Ishikawa (cell line): ENCODE data around the gene IER5L.

Source experiments
- CEBPB ChIP-seq: IDR thresholded peaks from 2 replicates; pipeline ENCODE4 v1.6.1; 2012
- CREB1 ChIP-seq: IDR thresholded peaks from 2 replicates; pipeline ENCODE4 v1.6.1; 2012; ENCODE audit warnings: low read depth
- EGR1 ChIP-seq: IDR thresholded peaks from 2 replicates; pipeline ENCODE4 v1.6.1; 2012
- EP300 ChIP-seq: IDR thresholded peaks from 2 replicates; pipeline ENCODE4 v1.6.1; 2012; ENCODE audit warnings: borderline replicate concordance
- FOXM1 ChIP-seq: IDR thresholded peaks from 2 replicates; pipeline ENCODE4 v1.6.1; 2012; ENCODE audit warnings: low read depth, borderline replicate concordance
- NFIC ChIP-seq: IDR thresholded peaks from 2 replicates; pipeline ENCODE4 v1.6.1; 2012
- RAD21 ChIP-seq: IDR thresholded peaks from 2 replicates; pipeline ENCODE4 v1.6.1; 2012; ENCODE audit warnings: low read depth
- TAF1 ChIP-seq: IDR thresholded peaks from 2 replicates; pipeline ENCODE4 v1.6.1; 2012; ENCODE audit warnings: low read depth, mild to moderate bottlenecking
- TCF12 ChIP-seq: IDR thresholded peaks from 2 replicates; pipeline ENCODE4 v1.6.1; 2012; ENCODE audit warnings: low read depth
- TEAD4 ChIP-seq: IDR thresholded peaks from 2 replicates; pipeline ENCODE4 v1.6.1; 2012
- YY1 ChIP-seq: IDR thresholded peaks from 2 replicates; pipeline ENCODE4 v1.6.1; 2012; ENCODE audit warnings: low read depth
- ZBTB7A ChIP-seq: IDR thresholded peaks from 2 replicates; pipeline ENCODE4 v1.6.1; 2012; ENCODE audit warnings: low read depth
- TF ChIP-seq, protein P1 (sequence below): IDR thresholded peaks from 2 replicates; pipeline ENCODE4 v1.6.1; 2012
- TF ChIP-seq, protein P2 (sequence below): IDR thresholded peaks from 2 replicates; pipeline ENCODE4 v1.6.1; 2012
- TF ChIP-seq, protein P3 (sequence below): IDR thresholded peaks from 2 replicates; pipeline ENCODE4 v1.6.1; 2012; ENCODE audit warnings: low read depth, mild to moderate bottlenecking

Gene IER5L

GRCh38 chr9:129170229-129170628 lies 7.8 kb downstream of the IER5L start:
- TF ChIP-seq EP300 (no peak), TAF1 (no peak), CEBPB (no peak), TEAD4 (no peak), ZBTB7A (no peak), FOXM1 (no peak)
- TF ChIP-seq, protein P1, sequence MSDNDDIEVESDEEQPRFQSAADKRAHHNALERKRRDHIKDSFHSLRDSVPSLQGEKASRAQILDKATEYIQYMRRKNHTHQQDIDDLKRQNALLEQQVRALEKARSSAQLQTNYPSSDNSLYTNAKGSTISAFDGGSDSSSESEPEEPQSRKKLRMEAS = no peak
- TF ChIP-seq, protein P2, sequence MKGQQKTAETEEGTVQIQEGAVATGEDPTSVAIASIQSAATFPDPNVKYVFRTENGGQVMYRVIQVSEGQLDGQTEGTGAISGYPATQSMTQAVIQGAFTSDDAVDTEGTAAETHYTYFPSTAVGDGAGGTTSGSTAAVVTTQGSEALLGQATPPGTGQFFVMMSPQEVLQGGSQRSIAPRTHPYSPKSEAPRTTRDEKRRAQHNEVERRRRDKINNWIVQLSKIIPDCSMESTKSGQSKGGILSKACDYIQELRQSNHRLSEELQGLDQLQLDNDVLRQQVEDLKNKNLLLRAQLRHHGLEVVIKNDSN = no peak

DNA sequence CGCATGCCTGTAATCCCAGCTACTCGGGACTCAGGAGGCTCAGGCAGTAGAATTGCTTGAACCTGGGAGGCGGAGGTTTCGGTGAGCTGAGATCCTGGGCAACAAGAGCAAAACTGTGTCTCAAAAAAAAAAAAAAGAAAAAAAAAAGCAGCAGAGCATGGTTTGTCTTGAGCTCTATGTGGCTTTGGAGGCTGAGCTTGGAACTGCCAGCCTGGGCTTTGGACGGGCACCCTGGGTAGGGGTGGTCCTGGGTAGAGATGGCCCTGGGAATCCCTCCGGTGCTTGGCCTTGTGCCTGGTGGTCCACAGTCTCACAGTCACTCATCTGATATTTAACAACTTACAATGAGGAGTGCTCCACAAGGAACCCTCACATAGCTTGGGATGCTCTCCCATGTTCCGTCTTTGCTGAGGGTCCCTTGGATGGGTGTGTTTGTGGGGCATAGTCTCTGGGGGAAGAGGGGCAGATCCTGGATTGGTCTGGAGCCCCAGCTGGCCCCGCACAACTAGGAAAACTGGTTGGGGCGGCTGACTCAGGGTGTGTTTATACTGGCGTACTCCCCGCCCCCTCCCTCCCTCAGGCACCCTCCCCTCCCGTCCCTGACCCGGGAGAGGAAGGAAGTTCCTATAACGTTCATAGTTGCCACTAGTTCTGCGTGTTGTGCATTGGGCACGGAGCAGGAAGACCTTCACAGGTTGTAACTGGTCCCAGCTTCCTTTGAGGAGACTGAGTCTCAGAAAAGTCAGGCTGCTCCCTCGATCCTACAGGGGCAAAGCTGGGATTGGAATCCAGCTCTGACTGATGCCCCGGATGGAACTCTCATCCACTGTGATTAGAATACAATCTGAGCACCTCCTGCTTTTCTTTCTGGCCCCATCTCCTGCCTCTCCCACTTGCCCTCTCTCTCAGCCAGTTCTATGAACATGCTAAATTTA lies 11.2 kb downstream of the IER5L start:
- TF ChIP-seq, protein P3, sequence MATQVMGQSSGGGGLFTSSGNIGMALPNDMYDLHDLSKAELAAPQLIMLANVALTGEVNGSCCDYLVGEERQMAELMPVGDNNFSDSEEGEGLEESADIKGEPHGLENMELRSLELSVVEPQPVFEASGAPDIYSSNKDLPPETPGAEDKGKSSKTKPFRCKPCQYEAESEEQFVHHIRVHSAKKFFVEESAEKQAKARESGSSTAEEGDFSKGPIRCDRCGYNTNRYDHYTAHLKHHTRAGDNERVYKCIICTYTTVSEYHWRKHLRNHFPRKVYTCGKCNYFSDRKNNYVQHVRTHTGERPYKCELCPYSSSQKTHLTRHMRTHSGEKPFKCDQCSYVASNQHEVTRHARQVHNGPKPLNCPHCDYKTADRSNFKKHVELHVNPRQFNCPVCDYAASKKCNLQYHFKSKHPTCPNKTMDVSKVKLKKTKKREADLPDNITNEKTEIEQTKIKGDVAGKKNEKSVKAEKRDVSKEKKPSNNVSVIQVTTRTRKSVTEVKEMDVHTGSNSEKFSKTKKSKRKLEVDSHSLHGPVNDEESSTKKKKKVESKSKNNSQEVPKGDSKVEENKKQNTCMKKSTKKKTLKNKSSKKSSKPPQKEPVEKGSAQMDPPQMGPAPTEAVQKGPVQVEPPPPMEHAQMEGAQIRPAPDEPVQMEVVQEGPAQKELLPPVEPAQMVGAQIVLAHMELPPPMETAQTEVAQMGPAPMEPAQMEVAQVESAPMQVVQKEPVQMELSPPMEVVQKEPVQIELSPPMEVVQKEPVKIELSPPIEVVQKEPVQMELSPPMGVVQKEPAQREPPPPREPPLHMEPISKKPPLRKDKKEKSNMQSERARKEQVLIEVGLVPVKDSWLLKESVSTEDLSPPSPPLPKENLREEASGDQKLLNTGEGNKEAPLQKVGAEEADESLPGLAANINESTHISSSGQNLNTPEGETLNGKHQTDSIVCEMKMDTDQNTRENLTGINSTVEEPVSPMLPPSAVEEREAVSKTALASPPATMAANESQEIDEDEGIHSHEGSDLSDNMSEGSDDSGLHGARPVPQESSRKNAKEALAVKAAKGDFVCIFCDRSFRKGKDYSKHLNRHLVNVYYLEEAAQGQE = no peak
- TF ChIP-seq NFIC = peak; percentile 36; the same call in 1 of the 2 replicates
- TF ChIP-seq YY1 = no peak
- peak; percentile 61; the same call in 1 of the 2 replicates for TF ChIP-seq EP300
- peak; percentile 74; the same call in 1 of the 2 replicates for TF ChIP-seq TCF12
- peak; percentile 87 for TF ChIP-seq ZBTB7A
- TF ChIP-seq, protein P1 = 0 out of 2 replicates have a peak, but pooled peaks have one; percentile 29
- TF ChIP-seq TAF1 = peak; percentile 18; the same call in 1 of the 2 replicates

GRCh38 chr9:129165198-129165597 lies 12.9 kb downstream of the IER5L start:
- TF ChIP-seq, protein P3 = no peak
- no peak for TF ChIP-seq CREB1
- no peak for TF ChIP-seq RAD21
- no peak for TF ChIP-seq NFIC
- TF ChIP-seq TCF12 = no peak
- TF ChIP-seq YY1 = no peak
- TF ChIP-seq CEBPB = no peak
- TF ChIP-seq TAF1 = no peak
- TF ChIP-seq TEAD4 = no peak
- no peak for TF ChIP-seq FOXM1
- no peak for TF ChIP-seq ZBTB7A
- TF ChIP-seq EP300 = no peak
- TF ChIP-seq EGR1 = no peak
- TF ChIP-seq, protein P2 = no peak
- TF ChIP-seq, protein P1 = no peak

DNA sequence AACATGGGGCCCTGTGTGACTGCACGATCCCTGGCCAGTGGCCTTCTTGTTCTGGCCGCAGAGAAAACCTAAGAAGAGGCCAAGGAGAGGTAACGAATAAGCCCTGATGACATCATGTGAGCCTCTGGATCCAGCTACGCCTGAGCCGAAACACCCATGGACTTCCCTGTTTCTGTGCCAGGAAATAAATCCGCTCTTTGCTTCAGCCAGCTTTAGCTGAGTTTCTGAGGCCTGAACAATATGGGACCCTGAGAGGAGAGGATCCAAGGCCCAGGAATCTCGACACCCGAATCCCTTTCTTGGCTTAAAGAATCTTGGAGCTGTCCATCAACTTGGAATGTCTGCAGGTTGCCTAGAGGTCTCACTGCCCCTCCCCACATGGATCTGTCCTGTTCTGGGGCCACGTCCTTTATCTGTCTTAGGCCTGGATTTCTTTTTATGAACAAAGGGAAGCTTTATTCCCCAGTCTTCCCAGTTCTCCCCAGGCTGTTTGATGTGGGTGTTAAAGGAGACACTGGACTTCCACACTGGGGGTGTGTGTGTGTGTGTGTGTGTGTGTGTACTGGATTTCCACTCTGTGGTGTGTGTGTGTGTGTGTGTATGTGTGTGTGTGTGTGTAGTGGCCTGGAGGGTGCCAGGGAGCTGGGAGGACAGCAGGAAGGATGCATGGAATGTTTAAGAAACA lies 13.7 kb downstream of the IER5L start:
- no peak for TF ChIP-seq TEAD4
- no peak for TF ChIP-seq CEBPB
- no peak for TF ChIP-seq TAF1
- TF ChIP-seq EP300 = no peak
- TF ChIP-seq EGR1 = no peak
- TF ChIP-seq, protein P1 = no peak
- TF ChIP-seq, protein P3 = no peak
- TF ChIP-seq NFIC = no peak
- no peak for TF ChIP-seq TCF12
- TF ChIP-seq RAD21 = no peak
- no peak for TF ChIP-seq FOXM1
- TF ChIP-seq CREB1 = no peak
- TF ChIP-seq, protein P2 = no peak
- TF ChIP-seq YY1 = no peak
- TF ChIP-seq ZBTB7A = no peak
